ENCODE data around the gene PSMB8. TPM values are rescaled to one million over a fixed set of nuclear protein-coding genes. Genes with fewer than 3 reads are reported as not detected.

The PSMB8 gene
- total and polyA plus RNA-seq, 2 of the 4 experiments (the other 2 are of a cell fraction) = 31.6 to 33.3 TPM

GRCh38 chr6:32886681-32887383, 43.0 kb upstream of the PSMB8 start:
- peak overlapping the region; percentile 65 for H2AFZ ChIP-seq (replicated peaks; ENCODE audit: low read length, poor library complexity)
- WGBS, 2 experiments (ENCODE audit: extremely low coverage in 2 of 2, insufficient read length in 1 of 2) = no CpG with 5 or more reads among the region's 3 CpGs

More at GRCh38 chr6:32886681-32887383, 43.0 kb upstream of the PSMB8 start:
- Histone ChIP-seq H3K79me1 (ENCODE audit: low read depth in 1 of 2, low read length in 2 of 2) (no peaks in the 10 kb centered on the region), H2AK9ac (replicated peaks; ENCODE audit: low read depth, low read length, poor library complexity) (no peak overlapping the region), H3K9me3 (ENCODE audit: control insufficient read depth, insufficient read depth, low read length) (no peaks in the 10 kb centered on the region), H3K4ac (ENCODE audit: low read depth, low read length) (peak overlapping the region; percentile 54), H3K18ac (ENCODE audit: low read depth, low read length) (peak overlapping the region; percentile 72), H2BK20ac (ENCODE audit: low read depth, low read length) (peak overlapping the region; percentile 53; the same call in 1 of the 2 replicates), H4K5ac (ENCODE audit: low read depth, low read length) (0 out of 2 replicates have a peak overlapping the region, but pooled peaks have one; percentile 37), H4K20me1 (ENCODE audit: insufficient read depth, low read length) (no peaks in the 10 kb centered on the region), H3K56ac (ENCODE audit: extremely low read depth, insufficient read depth, low read length) (peak overlapping the region; percentile 32; the same call in 1 of the 2 replicates), H3K14ac (replicated peaks; ENCODE audit: low read depth, low read length) (peak overlapping the region; percentile 57; the same call in 1 of the 2 replicates), H2AK5ac (ENCODE audit: low read depth, low read length) (peak overlapping the region; percentile 40; the same call in 1 of the 2 replicates), H3K27ac (ENCODE audit: insufficient read depth, low read length) (peak overlapping the region; percentile 71), H2BK5ac (ENCODE audit: low read depth, low read length, poor library complexity, severe bottlenecking) (peak overlapping the region; percentile 43), H3K4me3 (ENCODE audit: insufficient read depth, low read depth, low read length) (no peak overlapping the region), H2BK15ac (ENCODE audit: low read depth, low read length) (peak overlapping the region; percentile 47; the same call in 1 of the 3 replicates), H3K23ac (ENCODE audit: low read depth, low read length) (peak overlapping the region; percentile 80), H4K8ac (ENCODE audit: low read depth in 2 of 2, low read length in 2 of 2) (peak overlapping the region in 1 of 2 experiments; percentile 25; a peak in 1 of 4 replicates), H3K4me1 (ENCODE audit: control insufficient read depth, insufficient read depth, low read length) (peaks cover 15% of the 10 kb centered on the region), H3K9ac (ENCODE audit: low read depth, low read length) (peak overlapping the region; percentile 19; the same call in 1 of the 2 replicates), H3K4me2 (ENCODE audit: low read depth, low read length) (peak overlapping the region; percentile 51), H3K9me1 (ENCODE audit: insufficient read depth, low read length) (no peaks in the 10 kb centered on the region), H4K91ac (ENCODE audit: insufficient read depth, low read depth, low read length) (peak overlapping the region; percentile 78), H2BK120ac (ENCODE audit: low read depth, low read length) (peak overlapping the region; percentile 63), H3K36me3 (ENCODE audit: control insufficient read depth, insufficient read depth, low read length) (no peaks in the 10 kb centered on the region), H3K27me3 (ENCODE audit: control insufficient read depth, insufficient read depth, low read length) (no peaks in the 10 kb centered on the region)
- TF ChIP-seq RAD21 (IDR thresholded peaks at IDR 0.05; ENCODE audit: low read length) (no peak), BHLHE40 (IDR thresholded peaks at IDR 0.05; ENCODE audit: low read depth, low read length) (no peak), MXI1 (IDR thresholded peaks at IDR 0.05; ENCODE audit: borderline replicate concordance, low read depth, low read length) (no peak), SMC3 (IDR thresholded peaks at IDR 0.05; ENCODE audit: low read depth, low read length) (no peak; the same call in 1 of the 2 replicates), MAZ (IDR thresholded peaks at IDR 0.05; ENCODE audit: borderline replicate concordance, low read depth, low read length) (no peak), RFX5 (IDR thresholded peaks at IDR 0.05; ENCODE audit: low read depth, low read length) (no peak), FOS (IDR thresholded peaks at IDR 0.05; ENCODE audit: low read depth, low read length) (no peak)
- TF ChIP-seq, protein P1, sequence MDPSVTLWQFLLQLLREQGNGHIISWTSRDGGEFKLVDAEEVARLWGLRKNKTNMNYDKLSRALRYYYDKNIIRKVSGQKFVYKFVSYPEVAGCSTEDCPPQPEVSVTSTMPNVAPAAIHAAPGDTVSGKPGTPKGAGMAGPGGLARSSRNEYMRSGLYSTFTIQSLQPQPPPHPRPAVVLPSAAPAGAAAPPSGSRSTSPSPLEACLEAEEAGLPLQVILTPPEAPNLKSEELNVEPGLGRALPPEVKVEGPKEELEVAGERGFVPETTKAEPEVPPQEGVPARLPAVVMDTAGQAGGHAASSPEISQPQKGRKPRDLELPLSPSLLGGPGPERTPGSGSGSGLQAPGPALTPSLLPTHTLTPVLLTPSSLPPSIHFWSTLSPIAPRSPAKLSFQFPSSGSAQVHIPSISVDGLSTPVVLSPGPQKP (IDR thresholded peaks at IDR 0.05; ENCODE audit: borderline replicate concordance, low read depth, low read length) = no peak
- TF ChIP-seq, protein P2, sequence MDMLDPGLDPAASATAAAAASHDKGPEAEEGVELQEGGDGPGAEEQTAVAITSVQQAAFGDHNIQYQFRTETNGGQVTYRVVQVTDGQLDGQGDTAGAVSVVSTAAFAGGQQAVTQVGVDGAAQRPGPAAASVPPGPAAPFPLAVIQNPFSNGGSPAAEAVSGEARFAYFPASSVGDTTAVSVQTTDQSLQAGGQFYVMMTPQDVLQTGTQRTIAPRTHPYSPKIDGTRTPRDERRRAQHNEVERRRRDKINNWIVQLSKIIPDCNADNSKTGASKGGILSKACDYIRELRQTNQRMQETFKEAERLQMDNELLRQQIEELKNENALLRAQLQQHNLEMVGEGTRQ (IDR thresholded peaks at IDR 0.05; ENCODE audit: low read depth, low read length) = no peak
- POLR2A ChIA-PET (ENCODE audit: unreplicated experiment) = no interaction called here
- in situ Hi-C loops (cut with MboI; ENCODE audit: low sequenced_read_pairs) (no loop called here), dilution Hi-C loops (cut with HindIII; ENCODE audit: low sequenced_read_pairs, unreplicated experiment) (no loop called here), intact Hi-C loops (cut with micrococcal nuclease) (loop anchor here (5.0 kb wide), 2 partner anchors 195 to 360 kb away; no protein-coding TSS in a partner anchor)
- CTCF ChIA-PET = interaction anchor here (1.0 to 2.2 kb wide), 8 partner anchors 27 to 128 kb away, joined by 3 to 19 read pairs (median 6); partner anchors contain the start of genes HLA-DMA and TAP2
- peak; percentile 89 for DNase-seq
- peak; percentile 43 for ATAC-seq (ENCODE audit: low read depth)
- BruUV-seq (replicated peaks) = no TSS peak

Measured in IMR-90 (cell line).